ENCODE results near the gene CKLF.
"Not testable (repeated sequence)": the region's sequence is repeated elsewhere in the genome, so short reads cannot be mapped to it uniquely, and the experiment has no call there.

Gene CKLF

GRCh38 chr16:66601471-66601870, 49.1 kb downstream of the CKLF start:
- no peak for DNase-seq

GRCh38 chr16:66603537-66604375, 51.4 kb downstream of the CKLF start:
- DNase-seq, result peak; percentile 62

GRCh38 chr16:66604376-66605176, 52.2 kb downstream of the CKLF start, which contains the start of gene CMTM3:
TSS of gene CMTM3 (plus strand) at chr16:66604704. CDS start at chr16:66604806, 102 bp downstream.
- peak; percentile 84 for DNase-seq

DNA sequence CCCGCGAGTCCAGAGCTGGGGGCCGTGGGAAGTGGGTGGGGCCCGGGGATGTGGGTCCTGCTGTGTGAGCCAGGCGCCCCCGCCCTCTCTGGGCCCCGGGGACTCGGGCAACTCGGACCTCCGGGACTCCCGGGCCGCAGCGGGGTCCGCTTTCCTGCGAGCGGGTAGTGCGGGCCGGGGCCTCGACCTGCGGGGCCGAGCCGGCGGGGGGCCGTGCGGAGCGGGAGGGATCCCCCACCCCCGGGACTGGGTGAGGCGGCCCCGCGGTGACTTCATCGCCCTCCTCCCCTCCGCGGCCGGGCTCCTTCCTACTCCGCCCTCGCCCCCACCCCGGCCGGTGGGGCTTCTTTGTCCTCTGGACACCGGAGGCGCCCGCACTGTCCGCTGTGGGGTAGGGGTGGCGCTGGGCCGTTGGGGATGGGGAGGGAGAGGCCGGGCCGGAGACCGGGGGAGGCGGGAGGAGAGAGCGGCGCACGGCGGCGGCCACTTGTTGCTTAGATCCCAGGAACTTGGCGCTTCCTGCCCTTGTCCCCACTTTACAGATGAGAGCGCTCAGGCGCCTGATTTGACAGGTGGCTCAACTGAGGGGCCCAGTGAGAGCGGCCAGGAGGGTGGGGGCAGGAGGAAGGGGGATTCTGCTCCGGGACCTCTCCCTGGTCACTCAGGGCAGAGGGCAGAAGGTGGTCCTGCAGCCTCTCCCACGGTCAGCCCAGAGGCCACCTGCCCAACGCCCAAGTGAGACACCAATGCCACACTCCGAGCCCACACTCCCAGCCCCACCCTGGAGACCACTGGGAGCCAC, 53.0 kb downstream of the CKLF start:
- peak; percentile 58 for DNase-seq

- DNase-seq, result no peak
Measured at GRCh38 chr16:66605979-66606751, 53.8 kb downstream of the CKLF start.

GRCh38 chr16:66608241-66609138, 56.1 kb downstream of the CKLF start:
- DNase-seq, result peak; percentile 95

- no peak for DNase-seq
Measured at GRCh38 chr16:66609139-66609510, 56.7 kb downstream of the CKLF start.

DNA sequence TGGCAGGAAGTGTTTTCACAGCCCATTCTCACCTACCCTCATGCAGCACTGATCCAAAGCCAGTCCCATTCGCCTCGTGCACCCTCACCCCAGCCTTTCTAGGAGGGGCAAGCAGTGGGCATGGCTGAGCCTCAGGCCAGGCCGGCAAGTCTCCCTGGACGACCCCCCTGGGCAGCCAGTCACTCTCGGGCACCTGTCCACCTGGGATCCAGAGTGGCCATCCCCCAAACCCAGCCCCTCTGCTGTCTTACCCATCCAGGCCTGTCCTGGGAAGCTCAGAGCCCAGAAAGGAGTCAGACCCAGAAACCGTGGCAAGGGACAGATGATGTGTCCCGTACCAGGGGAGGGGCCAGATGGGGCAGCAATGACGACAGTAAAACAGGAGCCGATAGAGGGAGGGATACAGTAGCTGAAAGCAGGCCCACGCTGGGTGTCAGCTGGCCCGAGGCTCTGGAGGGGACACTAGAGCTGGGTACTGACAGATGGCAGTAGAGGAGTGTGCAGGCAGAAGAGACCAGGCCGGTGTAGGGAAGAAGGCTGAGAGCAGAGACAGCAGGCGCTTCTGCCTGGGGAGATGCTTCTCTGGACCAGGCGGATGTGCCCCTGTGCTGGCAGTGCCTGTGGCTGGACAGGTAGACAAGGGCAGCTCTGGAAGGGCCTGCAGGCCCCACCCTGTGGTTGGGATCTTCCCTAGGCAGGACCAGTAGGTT, 57.9 kb downstream of the CKLF start:
- DNase-seq, result no peak

GRCh38 chr16:66611911-66612310, 59.5 kb downstream of the CKLF start:
- not testable (repeated sequence) for DNase-seq

GRCh38 chr16:66612422-66612821, 60.0 kb downstream of the CKLF start:
- no peak for DNase-seq

GRCh38 chr16:66614161-66614802, 61.9 kb downstream of the CKLF start:
- DNase-seq, result no peak
